Mammary epithelial cell (primary cell): ENCODE results near the gene CPXM1.
"Not testable (repeated sequence)": the region's sequence is repeated elsewhere in the genome, so short reads cannot be mapped to it uniquely, and the experiment has no call there.

Source experiments
- EZH2 ChIP-seq: IDR thresholded peaks from 2 replicates; pipeline ENCODE4 v1.6.1; 2012; ENCODE audit warnings: low read length, inconsistent platforms, borderline replicate concordance
- TF ChIP-seq, protein P1 (sequence below), 2 donors: IDR thresholded peaks in 1 of 2; conservative IDR thresholded peaks in 1 of 2; 2 replicates each; pipeline ENCODE4 v1.5.1; 2011 to 2012; ENCODE audit warnings: inconsistent platforms in 2 of 2, low read length in 2 of 2, mild to moderate bottlenecking in 2 of 2, control low read depth in 1 of 2, low read depth in 1 of 2; ENCODE audit not compliant: insufficient read depth in 1 of 2; ENCODE audit errors: extremely low read depth in 1 of 2

DNA sequence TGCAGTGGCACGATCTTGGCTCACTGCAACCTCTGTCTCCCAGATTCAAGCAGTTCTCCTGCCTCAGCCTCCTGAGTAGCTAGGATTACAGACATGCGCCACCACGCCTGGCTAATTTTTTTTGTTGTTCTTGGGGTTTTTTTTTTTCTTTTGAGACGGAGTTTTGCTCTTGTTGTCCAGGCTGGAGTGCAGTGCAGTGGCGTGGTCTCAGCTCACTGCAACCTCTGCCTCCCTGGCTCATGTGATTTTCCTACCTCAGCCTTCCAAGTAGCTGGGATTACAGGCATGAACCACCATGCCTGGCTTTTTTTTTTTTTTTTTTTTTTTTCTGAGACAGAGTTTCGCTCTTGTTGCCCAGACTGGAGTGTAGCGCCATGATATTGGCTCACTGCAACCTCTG, 30.8 kb upstream of the CPXM1 start:
- TF ChIP-seq EZH2 = not testable (repeated sequence)
- TF ChIP-seq, protein P1, sequence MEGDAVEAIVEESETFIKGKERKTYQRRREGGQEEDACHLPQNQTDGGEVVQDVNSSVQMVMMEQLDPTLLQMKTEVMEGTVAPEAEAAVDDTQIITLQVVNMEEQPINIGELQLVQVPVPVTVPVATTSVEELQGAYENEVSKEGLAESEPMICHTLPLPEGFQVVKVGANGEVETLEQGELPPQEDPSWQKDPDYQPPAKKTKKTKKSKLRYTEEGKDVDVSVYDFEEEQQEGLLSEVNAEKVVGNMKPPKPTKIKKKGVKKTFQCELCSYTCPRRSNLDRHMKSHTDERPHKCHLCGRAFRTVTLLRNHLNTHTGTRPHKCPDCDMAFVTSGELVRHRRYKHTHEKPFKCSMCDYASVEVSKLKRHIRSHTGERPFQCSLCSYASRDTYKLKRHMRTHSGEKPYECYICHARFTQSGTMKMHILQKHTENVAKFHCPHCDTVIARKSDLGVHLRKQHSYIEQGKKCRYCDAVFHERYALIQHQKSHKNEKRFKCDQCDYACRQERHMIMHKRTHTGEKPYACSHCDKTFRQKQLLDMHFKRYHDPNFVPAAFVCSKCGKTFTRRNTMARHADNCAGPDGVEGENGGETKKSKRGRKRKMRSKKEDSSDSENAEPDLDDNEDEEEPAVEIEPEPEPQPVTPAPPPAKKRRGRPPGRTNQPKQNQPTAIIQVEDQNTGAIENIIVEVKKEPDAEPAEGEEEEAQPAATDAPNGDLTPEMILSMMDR (conservative IDR thresholded peaks at IDR 0.05 in 1 of 2, IDR thresholded peaks at IDR 0.05 in 1 of 2; ENCODE audit: extremely low read depth in 1 of 2, insufficient read depth in 1 of 2, low read depth in 1 of 2, low read length in 2 of 2) = not testable (repeated sequence)
